ENCODE results near the gene WFS1.

WFS1 gene

DNA sequence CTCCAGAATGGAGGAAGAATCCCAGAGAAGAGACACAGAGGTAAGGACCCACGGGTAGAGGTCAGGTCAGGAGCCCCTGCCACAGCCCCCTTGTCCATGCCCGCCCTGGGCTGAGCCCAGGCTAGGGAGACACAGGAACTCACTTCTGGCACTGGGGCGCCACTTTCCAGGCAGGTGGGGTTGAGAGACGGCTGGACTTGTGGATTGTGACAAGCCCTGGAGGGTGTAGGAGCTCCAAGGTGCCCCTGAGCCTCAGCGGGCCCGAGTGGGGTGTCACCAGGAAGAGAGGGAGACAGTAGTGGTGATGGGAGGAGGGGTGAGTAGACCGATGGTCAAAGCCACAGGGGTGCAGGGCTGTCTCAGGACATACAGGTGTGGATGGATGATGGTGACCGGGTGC is 58.9 kb downstream of the WFS1 start:
- Histone ChIP-seq H3K36me3 (ENCODE audit: control insufficient read depth, insufficient read depth, low read length) (no peaks in the 10 kb centered on the region), H3K27me3 (ENCODE audit: control insufficient read depth, insufficient read depth, low read length) (peaks cover 20% of the 10 kb centered on the region), H3K9me3 (ENCODE audit: control insufficient read depth, low read length) (no peaks in the 10 kb centered on the region), H3K4me3 (ENCODE audit: low read length) (no peak overlapping the region), H3K4me1 (ENCODE audit: control insufficient read depth, insufficient read depth, low read length) (peaks cover 19% of the 10 kb centered on the region), H3K9ac (ENCODE audit: low read length) (no peak overlapping the region)

DNA sequence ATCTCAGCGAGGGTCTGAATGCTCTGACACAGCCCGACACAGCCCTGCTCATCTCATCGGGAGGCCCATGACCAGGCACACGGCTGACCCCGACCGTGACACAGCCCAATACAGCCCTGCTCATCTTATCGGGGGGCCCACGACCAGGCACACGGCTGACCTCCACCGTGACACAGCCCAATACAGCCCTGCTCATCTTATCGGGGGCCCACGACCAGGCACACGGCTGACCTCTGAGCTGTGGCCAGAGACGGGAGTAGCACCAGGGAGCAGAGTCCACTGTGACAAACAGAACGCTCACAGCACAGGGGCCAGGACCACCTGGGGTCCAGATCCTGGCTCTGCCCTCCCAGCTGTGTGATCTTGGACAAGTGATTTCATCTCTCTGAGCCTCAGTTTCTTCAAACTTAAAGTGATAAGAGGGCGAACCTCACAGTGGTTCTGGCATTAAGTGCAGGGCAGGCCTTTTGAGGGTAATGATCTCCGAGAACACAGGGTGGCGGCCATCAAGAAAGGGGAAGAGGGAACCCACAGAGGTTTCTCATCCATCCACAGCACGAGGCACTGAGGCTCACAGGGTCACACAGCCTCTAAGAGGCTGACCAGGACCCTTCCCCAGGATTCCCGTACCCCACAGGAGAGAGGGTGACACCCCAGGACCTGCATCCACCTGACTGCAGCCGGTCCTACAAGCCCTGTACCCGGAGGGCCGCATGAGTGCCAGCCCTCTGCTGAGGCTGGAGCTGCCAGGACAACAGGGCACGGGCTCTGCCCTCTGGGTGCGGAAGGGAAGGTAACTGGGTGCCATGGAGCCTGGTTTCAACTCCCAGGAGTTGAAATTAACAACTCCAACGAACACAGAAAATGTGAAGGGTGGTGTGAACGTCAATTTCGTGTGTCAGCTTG is 60.1 kb downstream of the WFS1 start:
- Histone ChIP-seq H3K36me3 (ENCODE audit: control insufficient read depth, insufficient read depth, low read length) (no peaks in the 10 kb centered on the region), H3K4me1 (ENCODE audit: control insufficient read depth, insufficient read depth, low read length) (peaks cover 15% of the 10 kb centered on the region), H3K27me3 (ENCODE audit: control insufficient read depth, insufficient read depth, low read length) (peaks cover 20% of the 10 kb centered on the region)

DNA sequence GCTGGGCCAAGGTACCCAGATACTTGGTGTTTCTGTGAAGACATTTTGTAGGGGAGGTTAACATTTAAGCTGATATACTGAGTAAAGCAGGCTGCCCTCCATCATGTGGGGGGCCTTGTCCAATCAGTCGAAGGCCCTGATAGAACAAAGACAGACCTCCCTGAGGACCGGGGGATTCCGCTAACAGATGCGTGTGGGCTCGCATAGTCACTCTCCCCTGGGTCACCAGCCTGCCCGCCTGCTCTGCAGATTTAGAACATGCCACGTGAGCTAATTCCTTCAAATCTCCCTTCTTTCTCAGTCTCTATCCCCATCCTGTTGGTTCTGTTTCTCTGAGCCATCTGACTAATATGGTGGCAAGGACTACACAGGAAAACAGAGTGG is 60.7 kb downstream of the WFS1 start:
- Histone ChIP-seq H3K9ac (ENCODE audit: low read length) (no peak overlapping the region), H3K4me1 (ENCODE audit: control insufficient read depth, insufficient read depth, low read length) (peaks cover 8% of the 10 kb centered on the region), H3K27me3 (ENCODE audit: control insufficient read depth, insufficient read depth, low read length) (peaks cover 20% of the 10 kb centered on the region), H3K36me3 (ENCODE audit: control insufficient read depth, insufficient read depth, low read length) (no peaks in the 10 kb centered on the region), H3K4me3 (ENCODE audit: low read length) (no peak overlapping the region), H3K9me3 (ENCODE audit: control insufficient read depth, low read length) (no peaks in the 10 kb centered on the region)

More for the DNA sequence above, 60.1 kb downstream of the WFS1 start:
- H3K4me3 ChIP-seq (ENCODE audit: low read length): no peak overlapping the region
- no peak overlapping the region for H3K9ac ChIP-seq (ENCODE audit: low read length)
- H3K9me3 ChIP-seq (ENCODE audit: control insufficient read depth, low read length): no peaks in the 10 kb centered on the region

DNA sequence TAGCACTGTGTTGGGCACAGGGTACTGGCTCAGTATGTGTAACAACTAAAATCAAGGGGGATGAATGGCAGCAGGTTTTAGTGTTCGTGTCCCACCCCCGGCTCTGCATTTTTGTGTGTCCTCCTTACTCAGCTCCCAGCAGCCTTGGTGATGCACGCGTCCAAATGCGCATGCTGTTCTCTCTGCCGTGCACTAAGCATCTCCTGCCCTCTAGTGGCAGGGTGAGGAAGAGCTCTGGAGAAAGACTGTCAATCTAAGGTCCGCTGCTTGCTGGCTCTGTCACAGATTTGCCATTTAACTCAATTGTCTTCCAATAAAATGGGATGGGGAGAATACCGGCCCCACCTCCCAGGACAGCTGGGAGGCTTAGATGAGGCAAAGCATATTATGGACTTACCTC is 61.4 kb downstream of the WFS1 start:
- Histone ChIP-seq H3K27me3 (ENCODE audit: control insufficient read depth, insufficient read depth, low read length) (peaks cover 20% of the 10 kb centered on the region), H3K9me3 (ENCODE audit: control insufficient read depth, low read length) (no peaks in the 10 kb centered on the region), H3K4me1 (ENCODE audit: control insufficient read depth, insufficient read depth, low read length) (peaks cover 2% of the 10 kb centered on the region), H3K4me3 (ENCODE audit: low read length) (no peak overlapping the region), H3K9ac (ENCODE audit: low read length) (no peak overlapping the region), H3K36me3 (ENCODE audit: control insufficient read depth, insufficient read depth, low read length) (no peaks in the 10 kb centered on the region)

DNA sequence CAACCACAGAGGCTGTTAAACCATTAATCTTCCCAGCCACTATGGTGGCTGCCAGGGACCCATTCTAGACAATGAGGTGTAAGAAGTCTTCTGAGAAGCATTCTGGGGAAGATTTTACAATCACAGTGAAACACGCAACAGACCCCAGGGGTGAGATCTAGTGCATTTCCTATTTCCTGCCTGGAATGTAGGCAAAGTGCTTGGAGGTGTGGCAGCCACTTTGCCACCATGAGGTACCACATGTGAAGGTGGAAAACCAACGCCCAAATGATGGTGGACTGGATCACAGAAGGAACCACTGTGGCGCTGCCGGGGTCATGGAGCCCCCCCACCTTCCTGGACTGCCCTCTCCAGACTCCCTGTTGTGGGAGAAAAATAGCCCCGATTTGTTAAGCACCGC is 61.8 kb downstream of the WFS1 start:
- Histone ChIP-seq H3K36me3 (ENCODE audit: control insufficient read depth, insufficient read depth, low read length) (no peaks in the 10 kb centered on the region), H3K27me3 (ENCODE audit: control insufficient read depth, insufficient read depth, low read length) (peaks cover 20% of the 10 kb centered on the region), H3K4me1 (ENCODE audit: control insufficient read depth, insufficient read depth, low read length) (no peaks in the 10 kb centered on the region), H3K4me3 (ENCODE audit: low read length) (no peak overlapping the region), H3K9ac (ENCODE audit: low read length) (no peak overlapping the region), H3K9me3 (ENCODE audit: control insufficient read depth, low read length) (no peaks in the 10 kb centered on the region)

DNA sequence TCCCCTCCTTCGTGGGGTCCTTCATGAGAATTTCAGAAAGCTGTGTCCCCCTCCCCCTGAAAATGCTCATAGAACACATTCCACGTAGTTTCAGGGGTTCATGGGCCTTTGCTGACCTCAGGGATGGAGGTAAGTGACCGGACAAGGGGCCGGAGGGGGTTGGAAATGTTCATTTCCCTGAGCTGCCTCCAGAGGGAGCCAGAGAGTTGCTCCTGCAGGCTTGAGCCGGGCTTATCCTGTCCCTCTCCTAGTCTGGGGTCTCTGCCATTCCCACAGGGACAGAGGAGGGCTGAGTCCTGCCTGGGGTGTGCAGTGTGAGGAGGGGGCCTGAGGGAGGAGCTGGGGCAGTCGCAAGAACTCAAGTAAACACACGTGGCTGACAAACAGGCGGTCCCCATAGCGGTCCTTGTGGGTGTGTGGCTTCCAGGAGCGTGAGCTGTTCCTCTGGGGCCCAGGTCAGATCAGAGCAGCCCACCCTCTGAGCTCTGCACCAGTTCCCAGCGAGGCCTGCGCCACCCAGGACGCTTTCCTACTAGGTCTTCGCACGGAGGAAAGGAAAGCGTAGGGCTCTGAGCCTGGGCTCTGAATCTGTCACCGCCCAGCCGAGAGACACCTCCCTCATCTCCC is 62.5 kb downstream of the WFS1 start:
- H3K9me3 ChIP-seq (ENCODE audit: control insufficient read depth, low read length): no peaks in the 10 kb centered on the region
- H3K9ac ChIP-seq (ENCODE audit: low read length): no peak overlapping the region
- no peaks in the 10 kb centered on the region for H3K36me3 ChIP-seq (ENCODE audit: control insufficient read depth, insufficient read depth, low read length)
- H3K27me3 ChIP-seq (ENCODE audit: control insufficient read depth, insufficient read depth, low read length): peaks cover 21% of the 10 kb centered on the region
- H3K4me1 ChIP-seq (ENCODE audit: control insufficient read depth, insufficient read depth, low read length): peaks cover under 1% of the 10 kb centered on the region
- H3K4me3 ChIP-seq (ENCODE audit: low read length): no peak overlapping the region

DNA sequence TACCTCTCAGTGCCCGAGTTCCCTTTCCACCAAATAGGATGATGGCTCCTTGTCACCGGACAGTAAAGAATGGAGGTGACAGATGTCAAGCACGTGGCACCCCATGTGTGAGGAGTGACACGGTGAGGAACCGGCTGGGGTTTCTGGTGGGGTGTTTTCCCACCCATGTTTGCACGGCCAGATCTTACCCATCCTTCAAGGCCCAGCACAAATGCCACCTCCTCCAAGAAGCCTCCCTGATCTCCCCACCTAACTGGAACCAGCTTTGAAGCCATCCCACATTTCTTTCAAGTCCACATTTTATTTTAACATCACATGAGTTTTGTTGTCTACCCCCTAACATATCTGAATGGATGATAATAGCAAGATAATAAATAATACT is 63.0 kb downstream of the WFS1 start:
- no peaks in the 10 kb centered on the region for H3K9me3 ChIP-seq (ENCODE audit: control insufficient read depth, low read length)

DNA sequence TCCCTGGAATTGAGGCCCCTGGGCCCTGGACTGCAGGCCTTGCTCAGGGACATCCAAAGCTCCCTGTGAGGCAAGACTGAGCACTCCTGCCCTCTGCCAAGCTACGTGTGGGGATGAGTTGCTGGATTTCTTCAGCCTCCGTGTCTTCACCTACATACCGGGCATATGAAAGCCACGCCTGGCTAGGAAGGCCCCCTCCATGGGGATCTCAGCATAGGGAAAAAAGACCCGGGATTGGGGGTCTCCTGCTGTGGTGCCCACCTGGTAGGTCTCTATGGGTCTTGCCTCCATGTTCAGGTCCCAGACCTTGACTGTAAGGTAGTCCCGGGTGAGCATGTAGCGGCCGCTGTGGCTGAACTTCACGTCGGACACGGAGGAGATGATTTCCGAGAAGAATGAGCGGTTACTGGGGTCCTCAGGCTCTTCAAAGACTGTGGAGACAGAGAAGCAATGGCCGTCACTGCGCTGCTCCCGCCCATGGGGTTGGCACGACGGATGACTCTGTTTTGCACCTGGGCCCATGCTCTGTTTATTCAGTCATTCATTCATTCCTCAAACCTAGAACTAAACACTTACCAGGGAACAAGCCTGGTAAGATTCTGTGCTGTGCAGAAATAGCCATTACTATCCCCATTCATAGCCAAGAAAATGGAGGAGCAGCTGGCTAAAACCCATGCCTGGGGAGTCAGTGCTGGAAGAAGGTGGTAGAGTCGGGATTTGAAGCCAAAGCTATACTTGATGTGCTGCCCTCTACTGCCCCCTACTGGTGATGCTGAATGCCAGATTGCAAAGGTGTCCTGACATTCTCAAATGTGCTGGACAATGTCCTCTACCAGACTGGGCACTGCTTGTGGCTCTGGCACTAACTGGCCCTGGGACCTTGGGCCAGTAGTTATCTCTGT is 63.9 kb downstream of the WFS1 start:
- Histone ChIP-seq H3K36me3 (ENCODE audit: control insufficient read depth, insufficient read depth, low read length) (no peaks in the 10 kb centered on the region), H3K27me3 (ENCODE audit: control insufficient read depth, insufficient read depth, low read length) (peaks cover 20% of the 10 kb centered on the region), H3K4me1 (ENCODE audit: control insufficient read depth, insufficient read depth, low read length) (peaks cover 15% of the 10 kb centered on the region), H3K4me3 (ENCODE audit: low read length) (no peak overlapping the region), H3K9me3 (ENCODE audit: control insufficient read depth, low read length) (no peaks in the 10 kb centered on the region), H3K9ac (ENCODE audit: low read length) (no peak overlapping the region)

More for the DNA sequence above, 63.0 kb downstream of the WFS1 start:
- H3K27me3 ChIP-seq (ENCODE audit: control insufficient read depth, insufficient read depth, low read length): peaks cover 22% of the 10 kb centered on the region
- H3K36me3 ChIP-seq (ENCODE audit: control insufficient read depth, insufficient read depth, low read length): no peaks in the 10 kb centered on the region
- peaks cover 6% of the 10 kb centered on the region for H3K4me1 ChIP-seq (ENCODE audit: control insufficient read depth, insufficient read depth, low read length)
- H3K4me3 ChIP-seq (ENCODE audit: low read length): no peak overlapping the region
- H3K9ac ChIP-seq (ENCODE audit: low read length): no peak overlapping the region

DNA sequence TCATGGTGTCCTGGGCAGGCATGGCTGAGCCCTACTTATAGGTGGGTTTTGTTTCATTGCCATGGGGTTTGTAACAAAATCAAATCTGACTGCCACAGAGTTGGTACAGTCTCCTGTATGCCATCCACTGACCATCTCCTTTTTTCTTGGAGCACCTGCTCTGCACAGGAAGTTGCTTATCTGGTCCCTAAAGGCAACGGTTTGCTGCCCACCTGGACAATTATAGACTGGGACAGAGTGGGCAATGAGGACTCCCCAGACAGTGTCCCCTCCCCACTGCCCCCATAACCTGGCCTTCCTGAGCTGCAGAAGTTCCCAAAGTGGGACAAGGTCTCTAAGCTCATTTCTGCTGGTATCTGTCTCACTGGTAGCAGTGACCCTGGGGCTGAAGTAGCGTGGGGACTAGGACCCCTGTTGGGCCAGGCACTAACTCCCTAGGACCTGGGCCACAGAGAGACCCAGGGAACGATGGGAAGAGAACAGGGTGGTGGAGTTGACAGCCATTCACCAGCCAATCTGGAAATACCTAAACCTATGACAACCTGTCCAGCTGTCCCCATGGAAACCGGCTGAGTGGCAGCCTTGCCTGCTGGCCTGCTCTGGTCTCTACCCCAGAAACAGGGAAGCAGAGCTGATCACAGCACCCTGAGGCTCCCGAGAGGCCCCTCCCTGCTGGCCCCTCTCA is 64.7 kb downstream of the WFS1 start:
- peaks cover 25% of the 10 kb centered on the region for H3K27me3 ChIP-seq (ENCODE audit: control insufficient read depth, insufficient read depth, low read length)
- H3K9me3 ChIP-seq (ENCODE audit: control insufficient read depth, low read length): no peaks in the 10 kb centered on the region
- no peak overlapping the region for H3K4me3 ChIP-seq (ENCODE audit: low read length)
- no peak overlapping the region for H3K9ac ChIP-seq (ENCODE audit: low read length)
- H3K36me3 ChIP-seq (ENCODE audit: control insufficient read depth, insufficient read depth, low read length): no peaks in the 10 kb centered on the region
- H3K4me1 ChIP-seq (ENCODE audit: control insufficient read depth, insufficient read depth, low read length): peaks cover 18% of the 10 kb centered on the region

DNA sequence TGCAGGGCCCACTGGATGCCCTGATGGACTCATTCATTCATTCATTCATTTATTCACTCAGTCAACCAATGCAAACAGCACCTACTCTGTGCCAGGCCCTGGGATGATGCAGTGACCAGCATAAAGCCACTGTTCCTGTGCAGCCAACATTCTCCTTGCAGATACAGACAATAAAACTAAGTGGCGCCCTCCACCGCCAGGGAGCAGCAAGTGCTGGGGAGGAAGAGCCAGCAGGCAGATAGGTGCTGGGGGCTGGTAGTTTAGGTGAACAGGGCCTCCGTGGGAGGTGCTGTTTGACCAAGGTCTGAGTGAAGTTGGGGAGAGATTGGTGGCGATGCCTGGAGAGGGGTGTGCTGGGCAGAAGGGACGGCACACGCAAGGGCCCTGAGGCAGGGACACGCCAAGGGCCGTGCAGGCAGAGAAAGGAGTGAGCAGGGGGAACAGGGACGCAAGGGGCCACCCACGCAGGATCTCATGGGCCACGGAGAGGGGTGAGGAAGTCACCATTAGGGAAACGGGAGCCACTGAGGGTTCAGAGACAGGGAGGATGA is 65.5 kb downstream of the WFS1 start:
- Histone ChIP-seq H3K9me3 (ENCODE audit: control insufficient read depth, low read length) (no peaks in the 10 kb centered on the region), H3K4me3 (ENCODE audit: low read length) (no peak overlapping the region), H3K36me3 (ENCODE audit: control insufficient read depth, insufficient read depth, low read length) (no peaks in the 10 kb centered on the region), H3K4me1 (ENCODE audit: control insufficient read depth, insufficient read depth, low read length) (peaks cover 18% of the 10 kb centered on the region), H3K27me3 (ENCODE audit: control insufficient read depth, insufficient read depth, low read length) (peaks cover 25% of the 10 kb centered on the region), H3K9ac (ENCODE audit: low read length) (no peak overlapping the region)

DNA sequence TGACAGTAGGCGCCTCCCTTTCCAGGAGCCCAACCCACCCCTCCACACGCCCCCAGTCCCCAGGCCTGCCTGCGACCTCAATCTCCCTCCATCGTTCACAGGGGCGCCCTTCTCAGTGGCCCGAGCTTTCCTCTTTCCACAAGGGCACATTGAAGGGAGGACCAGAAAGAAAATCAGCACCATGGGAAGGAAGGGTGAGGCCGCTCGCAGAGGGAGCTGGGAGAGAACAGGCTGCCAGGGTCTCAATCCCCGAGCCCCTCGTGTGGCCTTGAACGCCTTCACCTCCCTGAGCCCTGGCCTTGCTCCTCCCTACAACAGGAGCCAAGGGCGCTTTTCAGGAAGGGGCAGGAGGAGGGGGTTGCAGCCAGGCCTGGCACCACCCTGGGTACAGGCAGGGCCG is 66.5 kb downstream of the WFS1 start:
- Histone ChIP-seq H3K4me1 (ENCODE audit: control insufficient read depth, insufficient read depth, low read length) (peaks cover 18% of the 10 kb centered on the region), H3K4me3 (ENCODE audit: low read length) (no peak overlapping the region), H3K36me3 (ENCODE audit: control insufficient read depth, insufficient read depth, low read length) (no peaks in the 10 kb centered on the region), H3K9me3 (ENCODE audit: control insufficient read depth, low read length) (no peaks in the 10 kb centered on the region), H3K27me3 (ENCODE audit: control insufficient read depth, insufficient read depth, low read length) (peaks cover 25% of the 10 kb centered on the region), H3K9ac (ENCODE audit: low read length) (no peak overlapping the region)
